HepG2 (cell line): ENCODE measurements around the gene OTC. TPM values are rescaled to one million over a fixed set of nuclear protein-coding genes. Genes with fewer than 3 reads are reported as not detected.

Experiments
- ATAC-seq: fragments of 200-7000 bp; cut with Tn5 transposase; 3 replicates; pipeline ENCODE4 v1.9.1; 2020; ENCODE audit warnings: mild to moderate bottlenecking, moderate library complexity
- BruUV-seq: library from RNA; stranded (reverse); fragments of 400-500 nt; replicated peaks from 2 replicates; lab custom pipeline; 2021; lab: Mats Ljungman, UMichigan
- CTCF ChIA-PET: fragments of 300-600 bp; formaldehyde crosslinking; extraction: SDS; loops from one replicate; lab custom pipeline; 2021; ENCODE audit warnings: low total read pairs, inconsistent platforms, low intra/inter-chr PET ratio; lab: Yijun Ruan, JAX
- POLR2A ChIA-PET: fragments of 350-600 bp; sonication (Branson Sonifier 250); formaldehyde crosslinking; loops from one replicate; lab custom pipeline; 2020; ENCODE audit warnings: antibody characterized with exemption, inconsistent platforms; lab: Yijun Ruan, JAX
- DNase-seq: peaks from one replicate; pipeline ENCODE4 v3.0.0-alpha.2; 2015; ENCODE audit warnings: low spot score
- FAIRE-seq: peaks from 3 replicates; lab custom pipeline; 2011; peaks lifted over from hg19 to GRCh38; lab: Jason Lieb, UNC
- H2AFZ ChIP-seq: one replicate; pipeline ENCODE4 v1.6.1; 2011; ENCODE audit warnings: low read length, inconsistent platforms
- H3K27ac ChIP-seq: fragments of 300-600 bp; 3 replicates; pipeline ENCODE4 v1.8.0; 2011; ENCODE audit warnings: mixed run types, mild to moderate bottlenecking, mixed read lengths, low read length, inconsistent platforms; ENCODE audit not compliant: insufficient read depth; ENCODE audit errors: extremely low read length
- H3K27me3 ChIP-seq, 2 experiments: fragments of 200-600 bp in 1 of 2; 2 replicates in 1 of 2; 3 replicates in 1 of 2; pipeline versions ENCODE4 v1.6.0 to v1.8.0; 2011; ENCODE audit warnings: low read length in 2 of 2, mild to moderate bottlenecking in 2 of 2, moderate library complexity in 2 of 2, inconsistent platforms in 1 of 2; ENCODE audit not compliant: insufficient read depth in 2 of 2, control insufficient read depth in 1 of 2
- H3K36me3 ChIP-seq, 2 experiments: fragments of 200-600 bp in 1 of 2; replicated peaks in 1 of 2; 2 replicates in 1 of 2; 3 replicates in 1 of 2; pipeline versions ENCODE4 v1.5.1 to v1.8.0; 2011; ENCODE audit warnings: low read length in 2 of 2, inconsistent platforms in 1 of 2; ENCODE audit not compliant: insufficient read depth in 2 of 2, control insufficient read depth in 1 of 2
- H3K4me1 ChIP-seq: 2 replicates; pipeline ENCODE4 v1.5.1; 2012; ENCODE audit warnings: low read length, inconsistent platforms; ENCODE audit not compliant: insufficient read depth
- H3K4me2 ChIP-seq: 2 replicates; pipeline ENCODE4 v1.6.0; 2011; ENCODE audit warnings: low read depth, low read length, inconsistent platforms
- H3K4me3 ChIP-seq, 3 experiments: fragments of 200-600 bp in 1 of 3; sonication (generic), shearing (Covaris generic) in 1 of 3; replicated peaks in 1 of 3; 2 replicates each; pipeline ENCODE4 v1.5.1; 2011 to 2016; ENCODE audit warnings: low read length in 3 of 3, inconsistent platforms in 2 of 3, low read depth in 2 of 3, mild to moderate bottlenecking in 2 of 3, control low read depth in 1 of 3, mixed read lengths in 1 of 3; ENCODE audit not compliant: insufficient read depth in 1 of 3
- H3K79me2 ChIP-seq: one replicate; pipeline ENCODE4 v1.6.1; 2011; ENCODE audit warnings: low read length, inconsistent platforms; ENCODE audit not compliant: insufficient read depth
- H3K9ac ChIP-seq: 2 replicates; pipeline ENCODE4 v1.6.0; 2011; ENCODE audit warnings: mild to moderate bottlenecking, low read depth, low read length, inconsistent platforms; ENCODE audit not compliant: insufficient read depth
- H3K9me3 ChIP-seq: 2 replicates; pipeline ENCODE4 v1.5.1; 2012; ENCODE audit warnings: mild to moderate bottlenecking, low read length
- H4K20me1 ChIP-seq: 2 replicates; pipeline ENCODE4 v1.6.0; 2011; ENCODE audit warnings: inconsistent platforms, mild to moderate bottlenecking, low read length, moderate library complexity; ENCODE audit not compliant: insufficient read depth
- ASH2L ChIP-seq: fragments of 300-600, 200-600 bp; sonication (generic); IDR thresholded peaks from 2 replicates; pipeline ENCODE4 v1.7.0; 2017; ENCODE audit warnings: low read depth, mild to moderate bottlenecking, moderate library complexity, mixed read lengths, low read length; ENCODE audit not compliant: insufficient read length
- EP300 ChIP-seq, 3 experiments: sonication (generic) in 1 of 3; formaldehyde crosslinking in 1 of 3; IDR thresholded peaks; 2 replicates each; pipeline versions ENCODE4 v1.5.1 to v1.6.1; 2011 to 2020; ENCODE audit warnings: low read depth in 2 of 3, low read length in 2 of 3, borderline replicate concordance in 1 of 3, improper control_type of control experiment in 1 of 3, mild to moderate bottlenecking in 1 of 3, missing genetic modification reagents in 1 of 3, moderate library complexity in 1 of 3
- FOSL2 ChIP-seq: sonication (generic); formaldehyde crosslinking; IDR thresholded peaks from 2 replicates; pipeline ENCODE4 v1.4.0; 2020; ENCODE audit warnings: missing genetic modification reagents
- FOXA1 ChIP-seq, 2 experiments: fragments of 450-650 bp in 1 of 2; sonication (generic) in 1 of 2; formaldehyde crosslinking in 1 of 2; IDR thresholded peaks; 2 replicates each; pipeline versions ENCODE4 v1.4.0 to v1.6.1; 2016 to 2020; ENCODE audit warnings: missing genetic modification reagents in 1 of 2
- HDAC2 ChIP-seq: sonication (generic); formaldehyde crosslinking; IDR thresholded peaks from 2 replicates; pipeline ENCODE4 v1.4.0; 2020; ENCODE audit warnings: missing genetic modification reagents
- HES4 ChIP-seq: sonication (generic); formaldehyde crosslinking; IDR thresholded peaks from 2 replicates; pipeline ENCODE4 v1.9.0; 2021; ENCODE audit warnings: mild to moderate bottlenecking, missing genetic modification reagents, borderline replicate concordance
- HMG20A ChIP-seq: IDR thresholded peaks from 2 replicates; pipeline ENCODE4 v1.6.1; 2016; ENCODE audit warnings: borderline replicate concordance
- IRF2 ChIP-seq: IDR thresholded peaks from 2 replicates; pipeline ENCODE4 v1.6.1; 2018; ENCODE audit warnings: missing genetic modification reagents, missing compliant biosample characterization
- NCOR1 ChIP-seq: fragments of 200-600 bp; sonication (generic); IDR thresholded peaks from 2 replicates; pipeline ENCODE4 v1.7.0; 2017; ENCODE audit warnings: antibody characterized with exemption, low read length, borderline replicate concordance
- NFIC ChIP-seq: IDR thresholded peaks from 2 replicates; pipeline ENCODE4 v1.6.1; 2012; ENCODE audit warnings: mild to moderate bottlenecking, low read length, inconsistent platforms
- NR2F2 ChIP-seq: IDR thresholded peaks from 2 replicates; pipeline ENCODE4 v1.6.1; 2012; ENCODE audit warnings: low read depth, inconsistent platforms, borderline replicate concordance
- RORA ChIP-seq: sonication (generic); formaldehyde crosslinking; IDR thresholded peaks from 2 replicates; pipeline ENCODE4 v1.5.0; 2020; ENCODE audit warnings: mild to moderate bottlenecking, missing genetic modification reagents, moderate library complexity
- SALL1 ChIP-seq: sonication (generic); formaldehyde crosslinking; IDR thresholded peaks from 2 replicates; pipeline ENCODE4 v1.8.0; 2022; ENCODE audit warnings: mild to moderate bottlenecking, missing genetic modification reagents
- ZNF605 ChIP-seq: sonication (generic); formaldehyde crosslinking; IDR thresholded peaks from 2 replicates; pipeline ENCODE4 v1.8.0; 2022; ENCODE audit warnings: mild to moderate bottlenecking, missing genetic modification reagents
- ZNF792 ChIP-seq: IDR thresholded peaks from 2 replicates; pipeline ENCODE4 v1.6.1; 2016
- WGBS: methylation state at CpG from one replicate; pipeline ENCODE4 v1.1.6; 2017; ENCODE audit warnings: low lambda C conversion rate; 5-methylcytosine and 5-hydroxymethylcytosine counted together
- in situ Hi-C: cut with HindIII; loops from 2 replicates; pipeline ENCODE4 v1.10.0; 2017; ENCODE audit warnings: low pct_unique_long_range_greater_than_20kb; ENCODE audit not compliant: extremely low pct_ligation_motif_present
- intact Hi-C: fragments of 100-400 bp; cut with micrococcal nuclease; formaldehyde crosslinking; loops from one replicate; pipeline ENCODE4 v1.10.0; 2022; ENCODE audit not compliant: unreplicated experiment
- polyA plus RNA-seq, 8 experiments: library from polyadenylated mRNA; depleted of rRNA in 3 of 8; stranded (reverse) in 7 of 8; unstranded in 1 of 8; fragments of >200 nt; fragmentation: Illumina TruSeq in 4 of 8; extraction: Trizol in 4 of 8; gene quantifications; 2 replicates each; pipeline versions ENCODE4 v1.2.1 to v1.2.3, GENCODE V29; 2011 to 2016; ENCODE audit warnings: low read depth in 4 of 8, missing spikeins in 1 of 8, mixed read lengths in 1 of 8; ENCODE audit not compliant: insufficient read depth in 1 of 8
- total RNA-seq, 5 experiments: library from RNA; depleted of rRNA; stranded (reverse); fragments of >200 nt; fragmentation: Illumina TruSeq; extraction: Trizol; gene quantifications; 2 replicates each; pipeline ENCODE4 v1.2.3, GENCODE V29; 2016; ENCODE audit warnings: low read depth in 1 of 5
- TF ChIP-seq, protein P1 (sequence below): sonication (generic); formaldehyde crosslinking; IDR thresholded peaks from 2 replicates; pipeline ENCODE4 v1.5.0; 2020; ENCODE audit warnings: mild to moderate bottlenecking, missing genetic modification reagents, borderline replicate concordance

The OTC gene
- total and polyA plus RNA-seq, 2 of the 13 experiments (the other 11 are each of a cell fraction or from before 2014, with no cell fraction given) = 0.04 to 1.8 TPM

DNA sequence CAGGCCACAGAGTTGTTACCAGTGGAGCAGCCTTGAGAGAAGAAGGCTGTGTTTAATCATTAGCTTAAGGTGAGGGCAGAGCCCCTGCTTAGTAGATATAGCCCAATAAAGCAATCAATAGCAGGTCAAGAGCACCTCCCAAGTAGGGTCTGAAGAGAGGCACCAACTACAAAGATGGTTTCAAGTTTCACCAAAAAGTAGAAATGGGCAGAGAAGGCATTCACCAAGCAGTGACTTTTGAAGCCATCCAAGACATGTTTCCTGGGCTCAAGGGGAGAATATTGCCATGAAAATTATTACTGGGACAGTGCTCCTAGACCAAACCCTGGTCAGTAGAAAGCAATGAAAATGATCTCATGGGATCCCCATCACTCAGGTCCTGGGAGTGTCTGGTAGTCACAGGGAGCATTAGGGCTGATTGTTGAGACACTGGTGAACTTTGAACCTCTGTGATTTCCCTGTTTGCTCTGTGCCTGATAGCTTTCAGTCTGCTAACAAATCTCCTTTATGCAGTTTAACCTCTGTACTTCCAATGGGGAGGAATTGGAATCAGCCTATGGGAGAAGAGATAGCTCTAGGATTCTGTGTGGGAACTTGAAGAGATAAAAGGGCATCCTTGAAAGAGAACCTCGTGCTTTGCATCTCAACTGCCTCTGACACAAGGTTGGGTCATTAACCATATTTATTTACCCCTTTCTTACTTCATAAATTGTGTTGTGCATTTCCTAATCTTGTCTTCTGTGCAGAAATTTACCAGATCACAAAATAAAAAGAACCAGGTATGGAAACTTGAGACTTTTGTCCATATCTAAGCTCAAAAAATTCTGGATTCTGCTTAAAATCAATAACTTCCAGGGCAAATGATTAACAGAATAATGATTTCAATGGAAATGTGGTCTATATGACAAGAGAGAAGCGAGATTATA, 9.3 kb upstream of the OTC start:
- ATAC-seq (peak; percentile 98), DNase-seq (peak; percentile 97), FAIRE-seq (peak; percentile 96)
- POLR2A ChIA-PET = interaction anchor here (1.1 to 1.9 kb wide), 2 partner anchors 16 to 220 kb away, joined by 5 to 19 read pairs; partner anchors contain the start of gene RPGR
- H4K20me1 ChIP-seq = no peaks in the 10 kb centered on the region
- H3K9me3 ChIP-seq = no peaks in the 10 kb centered on the region
- H3K27me3 ChIP-seq = no peaks in the 10 kb centered on the region
- peak overlapping the region in 2 of 3 experiments; percentile 5 to 41; a peak in 1 of 6 replicates for H3K4me3 ChIP-seq
- no peaks in the 10 kb centered on the region for H3K79me2 ChIP-seq
- H2AFZ ChIP-seq = no peak overlapping the region
- CTCF ChIA-PET = no interaction called here
- H3K4me2 ChIP-seq = peak overlapping the region; percentile 72
- no peaks in the 10 kb centered on the region for H3K36me3 ChIP-seq
- H3K4me1 ChIP-seq = peaks cover 81% of the 10 kb centered on the region
- WGBS = 0% methylated on average over 2 of the region's 2 CpGs
- intact Hi-C loops = loop anchor here (1.0 to 2.0 kb wide), 2 partner anchors 16 to 34 kb away; partner anchors contain the start of gene RPGR
- in situ Hi-C loops = no loop called here
- BruUV-seq = no TSS peak
- peak overlapping the region; percentile 92 for H3K27ac ChIP-seq
- peak overlapping the region; percentile 54 for H3K9ac ChIP-seq
- no peak for TF ChIP-seq FOXA1 (IDR thresholded peaks at IDR 0.05)
- TF ChIP-seq FOXA1 (CRISPR knock-in tag; IDR thresholded peaks at IDR 0.05) = peak; percentile 59
- TF ChIP-seq HMG20A = peak; percentile 55; the same call in 1 of the 2 replicates
- TF ChIP-seq SALL1 = 0 out of 2 replicates have a peak, but pooled peaks have one; percentile 17
- peak; percentile 30; the same call in 1 of the 2 replicates for TF ChIP-seq FOSL2
- TF ChIP-seq ASH2L = peak; percentile 74
- TF ChIP-seq ZNF605 = no peak
- TF ChIP-seq HES4 (CRISPR knock-in tag) = no peak
- TF ChIP-seq IRF2 (CRISPR knock-in tag) = 0 out of 2 replicates have a peak, but pooled peaks have one; percentile 30
- TF ChIP-seq RORA = no peak
- peak; percentile 58; the same call in 1 of the 2 replicates for TF ChIP-seq NR2F2
- TF ChIP-seq, protein P1, sequence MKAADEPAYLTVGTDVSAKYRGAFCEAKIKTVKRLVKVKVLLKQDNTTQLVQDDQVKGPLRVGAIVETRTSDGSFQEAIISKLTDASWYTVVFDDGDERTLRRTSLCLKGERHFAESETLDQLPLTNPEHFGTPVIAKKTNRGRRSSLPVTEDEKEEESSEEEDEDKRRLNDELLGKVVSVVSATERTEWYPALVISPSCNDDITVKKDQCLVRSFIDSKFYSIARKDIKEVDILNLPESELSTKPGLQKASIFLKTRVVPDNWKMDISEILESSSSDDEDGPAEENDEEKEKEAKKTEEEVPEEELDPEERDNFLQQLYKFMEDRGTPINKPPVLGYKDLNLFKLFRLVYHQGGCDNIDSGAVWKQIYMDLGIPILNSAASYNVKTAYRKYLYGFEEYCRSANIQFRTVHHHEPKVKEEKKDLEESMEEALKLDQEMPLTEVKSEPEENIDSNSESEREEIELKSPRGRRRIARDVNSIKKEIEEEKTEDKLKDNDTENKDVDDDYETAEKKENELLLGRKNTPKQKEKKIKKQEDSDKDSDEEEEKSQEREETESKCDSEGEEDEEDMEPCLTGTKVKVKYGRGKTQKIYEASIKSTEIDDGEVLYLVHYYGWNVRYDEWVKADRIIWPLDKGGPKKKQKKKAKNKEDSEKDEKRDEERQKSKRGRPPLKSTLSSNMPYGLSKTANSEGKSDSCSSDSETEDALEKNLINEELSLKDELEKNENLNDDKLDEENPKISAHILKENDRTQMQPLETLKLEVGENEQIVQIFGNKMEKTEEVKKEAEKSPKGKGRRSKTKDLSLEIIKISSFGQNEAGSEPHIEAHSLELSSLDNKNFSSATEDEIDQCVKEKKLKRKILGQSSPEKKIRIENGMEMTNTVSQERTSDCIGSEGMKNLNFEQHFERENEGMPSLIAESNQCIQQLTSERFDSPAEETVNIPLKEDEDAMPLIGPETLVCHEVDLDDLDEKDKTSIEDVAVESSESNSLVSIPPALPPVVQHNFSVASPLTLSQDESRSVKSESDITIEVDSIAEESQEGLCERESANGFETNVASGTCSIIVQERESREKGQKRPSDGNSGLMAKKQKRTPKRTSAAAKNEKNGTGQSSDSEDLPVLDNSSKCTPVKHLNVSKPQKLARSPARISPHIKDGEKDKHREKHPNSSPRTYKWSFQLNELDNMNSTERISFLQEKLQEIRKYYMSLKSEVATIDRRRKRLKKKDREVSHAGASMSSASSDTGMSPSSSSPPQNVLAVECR (CRISPR knock-in tag) = peak; percentile 23; the same call in 1 of the 2 replicates
- TF ChIP-seq ZNF792 (CRISPR knock-in tag) = 0 out of 2 replicates have a peak, but pooled peaks have one; percentile 30
- peak; percentile 50; the same call in 1 of the 2 replicates for TF ChIP-seq HDAC2
- peak; percentile 54; the same call in 1 of the 2 replicates for TF ChIP-seq NFIC
- TF ChIP-seq NCOR1 = peak; percentile 68; the same call in 1 of the 2 replicates
- peak in 1 of 2 experiments; percentile 77; a peak in 2 of 4 replicates for TF ChIP-seq EP300 (IDR thresholded peaks at IDR 0.05; ENCODE audit: low read depth in 2 of 2, low read length in 2 of 2)
- TF ChIP-seq EP300 (CRISPR knock-in tag; IDR thresholded peaks at IDR 0.05; ENCODE audit: borderline replicate concordance) = no peak; the same call in 1 of the 2 replicates
